Smooth muscle cell (in vitro differentiated cells): ENCODE results near the gene RTP3. TPM values are rescaled to one million over a fixed set of nuclear protein-coding genes. Genes with fewer than 3 reads are reported as not detected.

Experiments used
- DNase-seq: peaks from one replicate; lab custom pipeline; 2025; ENCODE audit not compliant: unreplicated experiment; lab: John Stamatoyannopoulos, UW
- H2AFZ ChIP-seq: fragments of 200-600 bp; sonication (generic); 2 replicates; pipeline ENCODE4 v1.6.0; 2016; ENCODE audit warnings: antibody characterized with exemption, low read depth, mild to moderate bottlenecking
- H3F3A ChIP-seq: fragments of 200-600 bp; sonication (generic); 2 replicates; pipeline ENCODE4 v1.6.0; 2017; ENCODE audit warnings: antibody characterized with exemption, low read depth
- H3K27ac ChIP-seq: fragments of 200-600 bp; sonication (generic); 2 replicates; pipeline ENCODE4 v1.5.1; 2016; ENCODE audit warnings: low read depth, mild to moderate bottlenecking
- H3K27me3 ChIP-seq: fragments of 200-600 bp; sonication (generic); 2 replicates; pipeline ENCODE4 v1.6.1; 2016; ENCODE audit warnings: low read depth, mild to moderate bottlenecking
- H3K36me3 ChIP-seq: fragments of 200-600 bp; sonication (generic); 2 replicates; pipeline ENCODE4 v1.5.1; 2016; ENCODE audit warnings: low read depth
- H3K4me1 ChIP-seq: fragments of 200-600 bp; sonication (generic); 2 replicates; pipeline ENCODE4 v1.5.1; 2016; ENCODE audit warnings: low read depth
- H3K4me2 ChIP-seq: fragments of 200-600 bp; sonication (generic); 2 replicates; pipeline ENCODE4 v1.6.0; 2016; ENCODE audit warnings: mild to moderate bottlenecking
- H3K4me3 ChIP-seq: fragments of 200-600 bp; sonication (generic); 2 replicates; pipeline ENCODE4 v1.5.1; 2016; ENCODE audit warnings: mild to moderate bottlenecking
- H3K79me2 ChIP-seq: fragments of 200-600 bp; sonication (generic); 2 replicates; pipeline ENCODE4 v1.6.0; 2016; ENCODE audit warnings: low read depth, mild to moderate bottlenecking
- H3K9ac ChIP-seq: fragments of 200-600 bp; sonication (generic); 2 replicates; pipeline ENCODE4 v1.6.0; 2016; ENCODE audit warnings: low read depth
- H3K9me3 ChIP-seq: fragments of 200-600 bp; sonication (generic); replicated peaks from 2 replicates; pipeline ENCODE4 v1.5.1; 2016; ENCODE audit warnings: low read depth
- H4K20me1 ChIP-seq: fragments of 200-600 bp; sonication (generic); 2 replicates; pipeline ENCODE4 v1.6.0; 2016; ENCODE audit warnings: low read depth
- CTCF ChIP-seq: fragments of 200-600 bp; sonication (generic); IDR thresholded peaks from 2 replicates; pipeline ENCODE4 v1.5.1; 2017; ENCODE audit warnings: borderline replicate concordance, mild to moderate bottlenecking, antibody characterized with exemption; ENCODE audit not compliant: insufficient read depth, poor library complexity, severe bottlenecking
- WGBS: methylation state at CpG from one replicate; pipeline ENCODE4 v1.1.7; 2016; ENCODE audit warnings: low lambda C conversion rate; 5-methylcytosine and 5-hydroxymethylcytosine counted together
- polyA plus RNA-seq: library from polyadenylated mRNA; unstranded; fragments of >200 nt; fragmentation: Nextera tagmentation; extraction: Ambion mirVana; gene quantifications from 2 replicates; pipeline ENCODE4 v1.2.1, GENCODE V29; 2016
- total RNA-seq: library from RNA; depleted of rRNA; stranded (reverse); fragments of >200 nt; gene quantifications from 2 replicates; pipeline ENCODE4 v1.2.3, GENCODE V29; 2014

The RTP3 gene
- total and polyA plus RNA-seq, 2 experiments from 2014 or later = 0.19 TPM; not detected in 1

DNA sequence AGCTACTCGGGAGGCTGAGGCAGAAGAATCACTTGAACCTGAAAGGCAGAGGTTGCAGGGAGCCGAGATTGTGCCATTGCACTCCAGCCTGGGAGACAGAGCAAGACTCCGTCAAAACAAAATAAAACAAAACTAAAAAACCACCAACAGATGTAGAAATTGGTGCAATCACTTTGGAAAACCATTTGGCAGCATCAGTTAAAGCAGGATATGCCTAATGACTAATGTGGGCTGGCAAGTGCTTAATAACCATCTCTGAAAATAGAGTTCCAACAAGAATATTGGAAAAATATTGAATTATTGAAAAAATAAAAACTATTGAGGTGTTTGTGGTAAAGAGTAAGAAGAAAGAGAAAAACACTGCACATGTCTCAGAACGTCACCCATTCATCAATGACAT, 16.1 kb upstream of the RTP3 start:
- no peaks in the 10 kb centered on the region for H3F3A ChIP-seq
- no peak overlapping the region for H2AFZ ChIP-seq
- TF ChIP-seq CTCF = no peak
- no peak overlapping the region for H3K4me3 ChIP-seq
- no peaks in the 10 kb centered on the region for H3K79me2 ChIP-seq
- H3K27me3 ChIP-seq = no peaks in the 10 kb centered on the region
- H3K36me3 ChIP-seq = no peaks in the 10 kb centered on the region
- WGBS = 91% methylated on average over 4 of the region's 4 CpGs
- no peaks in the 10 kb centered on the region for H3K9me3 ChIP-seq
- H3K9ac ChIP-seq = no peak overlapping the region
- H4K20me1 ChIP-seq = no peaks in the 10 kb centered on the region
- no peak overlapping the region for H3K27ac ChIP-seq
- no peak overlapping the region for H3K4me2 ChIP-seq
- no peak for DNase-seq
- H3K4me1 ChIP-seq = no peaks in the 10 kb centered on the region

- DNase-seq = no peak
- no peaks in the 10 kb centered on the region for H3K36me3 ChIP-seq
- H3K27me3 ChIP-seq = no peaks in the 10 kb centered on the region
- H3K4me3 ChIP-seq = no peak overlapping the region
- 97% methylated on average over 1 of the region's 1 CpG for WGBS
- H3F3A ChIP-seq = no peaks in the 10 kb centered on the region
- H3K4me2 ChIP-seq = no peak overlapping the region
- no peaks in the 10 kb centered on the region for H3K4me1 ChIP-seq
- no peak overlapping the region for H2AFZ ChIP-seq
- H3K9ac ChIP-seq = no peak overlapping the region
- no peaks in the 10 kb centered on the region for H3K9me3 ChIP-seq
- H4K20me1 ChIP-seq = no peaks in the 10 kb centered on the region
- no peak overlapping the region for H3K27ac ChIP-seq
- TF ChIP-seq CTCF = no peak
- no peaks in the 10 kb centered on the region for H3K79me2 ChIP-seq
Observed at GRCh38 chr3:46482632-46483350, 15.0 kb upstream of the RTP3 start.

DNA sequence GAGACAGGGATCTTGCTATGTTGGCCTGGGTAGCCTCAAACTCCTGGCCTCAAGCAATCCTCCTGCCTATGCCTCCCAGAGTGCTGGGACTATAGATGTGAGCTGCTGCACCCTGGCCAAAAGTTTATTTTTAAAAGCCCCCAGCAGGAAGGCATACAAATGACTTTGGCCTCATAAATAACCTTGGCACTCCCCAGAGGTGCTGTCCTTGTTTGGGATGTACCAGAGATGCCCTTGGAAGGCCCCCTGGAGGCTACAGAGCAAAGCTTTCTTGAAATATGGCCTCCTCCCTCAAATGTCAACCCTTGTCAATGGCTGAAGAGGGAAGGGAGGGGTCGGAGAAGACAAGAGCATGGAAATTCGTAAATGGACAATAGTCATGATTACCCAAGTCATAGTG, 14.0 kb upstream of the RTP3 start:
- Histone ChIP-seq H3K4me2 (no peak overlapping the region), H4K20me1 (no peaks in the 10 kb centered on the region), H3K9me3 (no peaks in the 10 kb centered on the region), H3K36me3 (no peaks in the 10 kb centered on the region), H3K9ac (no peak overlapping the region), H3F3A (no peaks in the 10 kb centered on the region), H3K79me2 (no peaks in the 10 kb centered on the region), H3K4me1 (no peaks in the 10 kb centered on the region), H2AFZ (no peak overlapping the region), H3K27ac (no peak overlapping the region), H3K27me3 (no peaks in the 10 kb centered on the region), H3K4me3 (no peak overlapping the region)
- no peak for TF ChIP-seq CTCF
- WGBS = 88% methylated on average over 2 of the region's 2 CpGs
- DNase-seq = no peak

DNA sequence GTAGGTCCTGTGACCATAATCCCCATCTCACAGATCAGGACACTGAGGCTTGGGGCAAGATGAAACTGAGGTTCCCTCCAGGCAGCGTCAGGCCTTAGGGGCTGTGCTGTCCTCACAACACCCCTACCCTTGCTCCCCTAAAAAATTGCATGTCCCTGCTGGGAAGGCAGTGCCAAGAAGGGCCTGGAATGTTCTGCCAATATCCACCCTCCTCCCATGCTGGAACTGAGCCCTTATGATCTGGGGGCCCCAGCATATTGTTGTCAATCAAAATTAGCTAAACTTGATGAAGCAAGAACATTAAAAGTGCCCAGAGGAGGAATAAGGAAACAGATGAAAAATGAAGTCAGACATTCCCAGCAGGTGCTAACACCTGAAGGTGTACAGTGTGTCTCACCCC, 13.4 kb upstream of the RTP3 start:
- Histone ChIP-seq H3K79me2 (no peaks in the 10 kb centered on the region), H2AFZ (no peak overlapping the region), H3K4me2 (no peak overlapping the region), H3K27ac (no peak overlapping the region), H3F3A (no peaks in the 10 kb centered on the region), H3K9ac (no peak overlapping the region), H3K4me3 (no peak overlapping the region), H3K4me1 (no peaks in the 10 kb centered on the region), H3K9me3 (no peaks in the 10 kb centered on the region), H3K27me3 (no peaks in the 10 kb centered on the region), H4K20me1 (no peaks in the 10 kb centered on the region), H3K36me3 (no peaks in the 10 kb centered on the region)
- DNase-seq = no peak
- 93% methylated on average over 1 of the region's 1 CpG for WGBS
- no peak for TF ChIP-seq CTCF
